LHCN-M2 (cell line): Measurements from ENCODE around the gene EOMES. TPM values are rescaled to one million over a fixed set of nuclear protein-coding genes. Genes with fewer than 3 reads are reported as not detected.

Experiments used
- DNase-seq: peaks from one replicate; pipeline ENCODE4 v3.0.0-alpha.2; 2012; ENCODE audit warnings: low read depth
- total RNA-seq: library from RNA; depleted of rRNA; stranded (reverse); fragments of >200 nt; gene quantifications from 2 replicates; pipeline ENCODE4 v1.2.3, GENCODE V29; 2014; rRNA removed

The EOMES gene
- total RNA-seq, 1 experiment from 2014 or later = not detected

DNA sequence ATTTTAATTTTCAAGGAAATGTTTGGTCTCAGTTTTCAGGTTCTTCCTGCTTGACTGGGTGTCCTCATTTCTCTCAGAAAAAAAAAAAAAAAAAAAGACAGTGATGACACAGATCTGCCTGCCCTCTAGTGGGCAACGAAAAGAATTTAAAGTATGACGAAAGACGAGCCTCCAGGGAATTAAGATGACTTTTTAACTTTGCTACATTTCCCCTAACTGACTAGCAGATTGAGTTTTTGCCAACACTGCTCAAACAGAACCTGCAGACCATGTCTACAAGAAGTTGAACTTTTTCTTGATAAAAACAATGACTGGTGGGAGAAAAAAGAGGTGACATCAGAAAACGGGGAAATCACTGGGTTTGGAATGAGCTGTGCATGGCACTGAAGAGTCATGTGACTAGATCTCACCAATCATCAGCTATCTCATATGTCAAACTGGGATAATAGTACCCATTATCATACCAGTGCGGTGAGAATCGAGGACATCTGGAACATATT, 40.8 kb downstream of the EOMES start:
- DNase-seq = peak; percentile 87

DNA sequence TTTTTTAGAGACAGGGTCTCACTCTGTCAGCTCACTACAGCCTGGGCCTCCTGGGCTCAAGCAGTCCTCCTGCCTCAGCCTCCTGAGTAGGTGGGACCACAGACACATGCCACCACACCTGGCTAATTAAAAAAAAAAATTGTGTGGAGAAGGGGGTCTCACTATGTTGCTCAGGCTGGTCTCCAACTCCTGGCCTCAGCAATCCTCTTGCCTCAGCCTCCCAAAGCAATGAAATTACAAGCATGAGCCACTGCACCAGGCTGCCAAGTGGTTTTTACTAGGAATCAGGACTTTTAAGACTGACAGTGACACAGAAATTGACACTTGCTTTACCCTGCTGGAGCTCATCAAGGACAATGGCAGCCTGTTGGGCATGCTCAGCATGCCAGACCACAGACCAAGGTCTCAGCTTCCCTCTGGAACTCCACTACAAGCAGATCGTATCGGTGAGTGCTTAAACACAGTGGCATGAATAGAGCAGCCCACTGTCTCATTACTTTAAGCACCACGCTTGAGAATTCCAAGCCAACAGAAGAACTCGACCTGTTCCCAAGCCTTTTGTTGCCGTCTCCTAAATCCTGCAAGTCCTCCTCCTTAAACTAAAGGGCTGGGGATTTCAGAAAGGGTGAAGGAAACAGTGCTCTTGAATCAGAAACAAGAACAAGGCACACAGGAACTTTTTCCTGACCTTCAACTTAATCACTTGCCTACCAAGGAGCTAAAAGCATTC, 41.4 kb downstream of the EOMES start:
- no peak for DNase-seq

GRCh38 chr3:27679691-27680090, 42.4 kb downstream of the EOMES start:
- no peak for DNase-seq

DNA sequence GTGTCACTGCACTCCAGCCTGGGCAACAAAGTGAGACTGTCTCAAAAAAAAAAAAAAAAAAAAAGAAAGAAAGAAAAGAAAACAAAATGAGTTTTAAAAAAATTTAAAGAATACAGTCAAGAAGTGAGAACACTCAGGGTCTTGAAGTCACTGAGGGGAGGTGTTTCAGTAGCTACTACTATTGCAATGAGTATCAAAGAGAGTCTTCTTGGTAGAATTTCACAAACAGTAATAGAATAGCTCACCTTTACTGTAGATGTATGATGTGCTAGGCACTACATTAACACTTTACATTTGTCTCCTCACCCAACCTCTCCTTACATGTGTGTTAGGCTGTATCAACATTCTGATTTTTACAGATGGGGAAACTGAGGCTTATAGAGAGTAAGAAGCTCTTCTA, 43.9 kb downstream of the EOMES start:
- DNase-seq = no peak

DNA sequence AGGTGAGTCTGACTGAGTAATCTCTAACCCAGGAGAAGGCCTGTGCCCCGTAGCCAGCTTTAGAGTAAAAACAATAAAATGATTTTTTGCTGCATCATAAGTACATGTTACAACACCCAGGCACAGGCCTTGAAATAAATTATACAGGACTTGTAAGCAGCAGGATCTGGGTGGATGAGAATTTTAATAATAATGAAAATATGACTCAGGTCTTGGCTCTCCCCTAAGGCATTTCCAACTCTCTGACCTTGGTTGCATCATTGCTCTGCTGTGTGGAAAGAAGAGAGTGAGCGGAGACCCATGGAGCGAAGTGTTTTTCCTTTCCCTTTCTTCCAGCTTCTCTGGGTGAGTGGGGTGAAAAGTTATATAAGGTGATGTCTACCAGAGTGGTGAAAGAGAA, 44.6 kb downstream of the EOMES start:
- DNase-seq = peak; percentile 84

DNA sequence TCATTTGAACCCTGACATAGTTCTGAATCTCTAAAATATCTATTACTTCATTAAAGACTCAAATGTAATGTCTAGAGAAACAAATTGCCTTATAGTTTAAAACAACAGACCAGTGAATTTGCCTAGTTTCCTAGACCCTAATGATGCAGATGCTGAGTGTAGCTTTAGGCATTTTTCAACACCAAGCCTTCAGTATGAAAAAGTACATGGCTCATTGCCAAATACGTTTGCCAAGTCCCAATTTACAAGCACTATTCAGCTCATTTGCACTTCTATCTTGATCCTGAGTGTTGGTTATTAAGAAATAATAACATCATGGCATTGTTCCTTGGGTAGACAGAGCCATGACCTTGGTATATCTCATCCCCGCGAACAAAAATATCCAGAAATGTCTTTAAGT, 46.8 kb downstream of the EOMES start:
- DNase-seq = peak; percentile 49

GRCh38 chr3:27673701-27674100, 48.4 kb downstream of the EOMES start:
- no peak for DNase-seq

- no peak for DNase-seq
These were observed 51.0 kb downstream of the EOMES start for GRCh38 chr3:27671101-27671500.

- DNase-seq = no peak
These were observed 51.5 kb downstream of the EOMES start for GRCh38 chr3:27670619-27671018.

DNA sequence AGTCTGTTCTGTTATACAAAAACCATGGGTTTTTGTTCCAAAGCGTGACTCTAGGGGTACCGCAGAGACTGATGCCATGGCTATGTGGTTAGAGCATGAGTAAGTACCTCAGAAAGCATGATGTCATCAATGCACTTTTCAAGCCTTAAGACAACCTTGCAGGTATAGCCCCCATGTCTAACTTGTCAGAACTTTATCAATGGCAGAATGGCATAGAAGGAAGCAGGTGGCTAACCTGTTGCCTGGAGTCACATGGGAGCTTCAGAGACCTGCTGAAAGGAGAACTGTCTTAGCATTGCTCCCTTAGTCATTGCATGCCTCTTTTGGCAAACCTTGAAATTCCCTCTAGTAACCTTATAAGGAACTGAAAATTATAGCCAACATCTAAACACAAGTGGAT, 52.5 kb downstream of the EOMES start:
- DNase-seq = no peak

DNA sequence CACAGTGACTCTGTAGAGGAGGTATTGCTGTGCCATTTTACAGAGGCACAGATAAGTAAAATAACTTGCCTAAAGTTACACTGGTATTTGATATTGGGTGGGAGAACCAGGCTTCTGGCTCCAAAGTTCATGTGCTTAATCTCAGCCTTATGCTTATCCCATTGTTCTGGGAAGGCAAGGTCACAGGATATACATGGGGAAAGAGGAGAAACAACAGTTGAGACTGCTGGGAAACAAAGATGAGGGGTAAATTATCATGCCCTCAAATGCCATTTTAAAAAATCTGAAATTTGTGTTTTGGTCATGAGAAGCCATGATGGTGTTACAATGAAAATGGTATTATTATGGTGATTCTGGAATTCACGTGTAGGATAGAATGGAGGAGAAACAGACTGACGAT, 54.4 kb downstream of the EOMES start:
- no peak for DNase-seq

GRCh38 chr3:27666708-27667107, 55.4 kb downstream of the EOMES start:
- peak; percentile 93 for DNase-seq

- DNase-seq = peak; percentile 71
These were observed 55.9 kb downstream of the EOMES start for GRCh38 chr3:27666272-27666671.

Other genes with a start within 250 kb of the EOMES start
- gene SLC4A7, start 237.9 kb downstream of the EOMES start, total RNA-seq = 58.7 and 62.6 TPM in 2 replicates